Neural cell (in vitro differentiated cells): Measurements from ENCODE around the gene RAP1A. TPM values are rescaled to one million over a fixed set of nuclear protein-coding genes. Genes with fewer than 3 reads are reported as not detected.

Experiments used
- H2AFZ ChIP-seq: fragments of 200-600, 300-800 bp; sonication (generic), shearing (Covaris generic); 2 replicates; pipeline ENCODE4 v1.6.0; 2014; ENCODE audit warnings: low read depth, mild to moderate bottlenecking, antibody characterized with exemption, low read length, moderate library complexity
- H3F3A ChIP-seq: fragments of 200-600 bp; shearing (Covaris generic); 2 replicates; pipeline ENCODE4 v1.6.1; 2016; ENCODE audit warnings: mild to moderate bottlenecking, moderate library complexity, mixed read lengths, antibody characterized with exemption, low read length; ENCODE audit not compliant: insufficient read depth, poor library complexity, severe bottlenecking
- H3K27ac ChIP-seq: fragments of 200-600, 300-800 bp; sonication (generic), shearing (Covaris generic); 2 replicates; pipeline ENCODE4 v1.5.1; 2014; ENCODE audit warnings: mild to moderate bottlenecking, low read length, moderate library complexity
- H3K27me3 ChIP-seq: fragments of 300-800, 200-600 bp; sonication (generic), shearing (Covaris generic); 2 replicates; pipeline ENCODE4 v1.6.0; 2014; ENCODE audit warnings: mild to moderate bottlenecking, low read depth, low read length, moderate library complexity; ENCODE audit not compliant: insufficient read depth
- H3K36me3 ChIP-seq: fragments of 300-800, 200-600 bp; sonication (generic), shearing (Covaris generic); 2 replicates; pipeline ENCODE4 v1.5.1; 2014; ENCODE audit warnings: mild to moderate bottlenecking, antibody characterized with exemption, low read length, moderate library complexity; ENCODE audit not compliant: insufficient read depth
- H3K4me2 ChIP-seq: fragments of 300-800, 200-600 bp; sonication (generic), shearing (Covaris generic); 2 replicates; pipeline ENCODE4 v1.6.0; 2014; ENCODE audit warnings: mild to moderate bottlenecking, low read length
- H3K4me3 ChIP-seq: fragments of 300-800, 200-600 bp; sonication (generic), shearing (Covaris generic); 2 replicates; pipeline ENCODE4 v1.5.1; 2014; ENCODE audit warnings: mild to moderate bottlenecking, low read length, moderate library complexity
- H3K79me2 ChIP-seq: fragments of 200-600 bp; shearing (Covaris generic); replicated peaks from 2 replicates; pipeline ENCODE4 v1.6.0; 2014; ENCODE audit warnings: mild to moderate bottlenecking, low read length, moderate library complexity; ENCODE audit not compliant: insufficient read depth
- H3K9ac ChIP-seq: fragments of 300-800, 200-600 bp; sonication (generic), shearing (Covaris generic); 2 replicates; pipeline ENCODE4 v1.6.1; 2016; ENCODE audit warnings: mild to moderate bottlenecking, low read length, mixed read lengths
- H3K9me2 ChIP-seq: fragments of 200-600 bp; shearing (Covaris generic); 2 replicates; pipeline ENCODE4 v1.6.1; 2016; ENCODE audit warnings: mild to moderate bottlenecking, low read length, mixed read lengths; ENCODE audit not compliant: insufficient read depth
- H3K9me3 ChIP-seq: fragments of 200-600, 300-800 bp; sonication (generic), shearing (Covaris generic); 2 replicates; pipeline ENCODE4 v1.6.1; 2016; ENCODE audit warnings: mild to moderate bottlenecking, mixed run types, low read length, moderate library complexity, mixed read lengths
- H4K20me1 ChIP-seq: fragments of 200-600 bp; shearing (Covaris generic); 2 replicates; pipeline ENCODE4 v1.6.1; 2016; ENCODE audit warnings: mild to moderate bottlenecking, mixed run types; ENCODE audit not compliant: insufficient read depth
- CTCF ChIP-seq: fragments of 450-650 bp; IDR thresholded peaks from 2 replicates; pipeline ENCODE4 v1.5.1; 2014; ENCODE audit warnings: antibody characterized with exemption, mild to moderate bottlenecking, moderate library complexity; ENCODE audit not compliant: poor library complexity, severe bottlenecking
- EP300 ChIP-seq: fragments of 450-650 bp; conservative IDR thresholded peaks from 2 replicates; pipeline ENCODE4 v1.6.1; 2014; ENCODE audit warnings: antibody characterized with exemption, mild to moderate bottlenecking, moderate library complexity; ENCODE audit not compliant: poor library complexity, severe bottlenecking
- EZH2 ChIP-seq: fragments of 200-600, 300-800 bp; shearing (Covaris generic), sonication (generic); IDR thresholded peaks from 2 replicates; pipeline ENCODE4 v1.6.1; 2014; ENCODE audit warnings: antibody characterized with exemption, low read length, borderline replicate concordance, mild to moderate bottlenecking; ENCODE audit not compliant: insufficient read depth, poor library complexity, severe bottlenecking
- MXI1 ChIP-seq: fragments of 450-650 bp; conservative IDR thresholded peaks from 2 replicates; pipeline ENCODE4 v1.6.1; 2014; ENCODE audit warnings: antibody characterized with exemption, mild to moderate bottlenecking; ENCODE audit not compliant: poor library complexity, severe bottlenecking
- POLR2AphosphoS5 ChIP-seq: IDR thresholded peaks from 2 replicates; pipeline ENCODE4 v1.6.1; 2012
- RAD21 ChIP-seq: fragments of 450-650 bp; conservative IDR thresholded peaks from 2 replicates; pipeline ENCODE4 v1.6.1; 2014; ENCODE audit warnings: antibody characterized with exemption, mild to moderate bottlenecking, moderate library complexity
- REST ChIP-seq: IDR thresholded peaks from 2 replicates; pipeline ENCODE4 v1.6.1; 2012; ENCODE audit warnings: borderline replicate concordance
- SMC3 ChIP-seq: fragments of 450-650 bp; conservative IDR thresholded peaks from 2 replicates; pipeline ENCODE4 v1.6.1; 2014; ENCODE audit warnings: antibody characterized with exemption, mild to moderate bottlenecking, moderate library complexity; ENCODE audit not compliant: poor library complexity
- TAF1 ChIP-seq: IDR thresholded peaks from 2 replicates; pipeline ENCODE4 v1.6.1; 2012; ENCODE audit warnings: low read depth
- polyA plus RNA-seq: library from polyadenylated mRNA; depleted of rRNA; stranded (reverse); fragments of >200 nt; gene quantifications from 2 replicates; pipeline ENCODE4 v1.2.3, GENCODE V29; 2014

Gene RAP1A
- polyA plus RNA-seq, 1 donor from 2014 or later = 28.7 TPM

- no peak for TF ChIP-seq RAD21
- TF ChIP-seq POLR2AphosphoS5 = no peak
- TF ChIP-seq TAF1 = no peak
- TF ChIP-seq SMC3 = no peak
- no peak for TF ChIP-seq EZH2
- no peak for TF ChIP-seq CTCF
- TF ChIP-seq REST = no peak
- TF ChIP-seq EP300 = no peak
- no peak for TF ChIP-seq MXI1
- Histone ChIP-seq H3F3A (no peaks in the 10 kb centered on the region), H3K27me3 (no peaks in the 10 kb centered on the region), H3K4me3 (no peak overlapping the region), H3K79me2 (no peaks in the 10 kb centered on the region), H3K4me2 (no peak overlapping the region), H3K9me3 (no peaks in the 10 kb centered on the region), H4K20me1 (no peaks in the 10 kb centered on the region), H3K27ac (no peak overlapping the region), H3K9ac (no peak overlapping the region), H3K36me3 (no peaks in the 10 kb centered on the region), H3K9me2 (no peaks in the 10 kb centered on the region), H2AFZ (no peak overlapping the region)
Observed at GRCh38 chr1:111707906-111708305, 88.3 kb downstream of the RAP1A start.

GRCh38 chr1:111709986-111710385 is 90.4 kb downstream of the RAP1A start:
- no peak overlapping the region for H3K4me2 ChIP-seq
- H3K36me3 ChIP-seq = no peaks in the 10 kb centered on the region

More at GRCh38 chr1:111709986-111710385, 90.4 kb downstream of the RAP1A start:
- no peak overlapping the region for H2AFZ ChIP-seq
- no peak overlapping the region for H3K27ac ChIP-seq
- no peak overlapping the region for H3K4me3 ChIP-seq
- H4K20me1 ChIP-seq = no peaks in the 10 kb centered on the region
- no peaks in the 10 kb centered on the region for H3F3A ChIP-seq
- no peaks in the 10 kb centered on the region for H3K9me2 ChIP-seq
- H3K27me3 ChIP-seq = no peaks in the 10 kb centered on the region
- no peak overlapping the region for H3K9ac ChIP-seq
- no peaks in the 10 kb centered on the region for H3K9me3 ChIP-seq
- H3K79me2 ChIP-seq = no peaks in the 10 kb centered on the region
- TF ChIP-seq RAD21 (no peak), MXI1 (no peak), TAF1 (no peak), CTCF (no peak), POLR2AphosphoS5 (no peak), REST (no peak), EZH2 (no peak), SMC3 (no peak), EP300 (no peak)
